Glomerular endothelial cell (primary cell): Measurements from ENCODE around the gene C2CD3. TPM values are rescaled to one million over a fixed set of nuclear protein-coding genes. Genes with fewer than 3 reads are reported as not detected.

Source experiments
- DNase-seq: peaks from one replicate; pipeline ENCODE4 v3.0.0-alpha.2; 2011; ENCODE audit warnings: low read depth, low spot score; ENCODE audit errors: extremely low read depth
- total RNA-seq: library from RNA; depleted of rRNA; stranded (reverse); fragments of >200 nt; gene quantifications from 2 replicates; pipeline ENCODE4 v1.2.3, GENCODE V29; 2015

Gene C2CD3
- total RNA-seq, 1 donor from 2014 or later: 20.4 TPM

- DNase-seq: no peak
These were observed 164.0 kb downstream of the C2CD3 start for GRCh38 chr11:74006743-74007304.

- DNase-seq: no peak
These were observed 164.9 kb downstream of the C2CD3 start for GRCh38 chr11:74005721-74006517.

GRCh38 chr11:74004759-74005615 lies 165.8 kb downstream of the C2CD3 start:
- no peak for DNase-seq

- no peak for DNase-seq
These were observed 166.6 kb downstream of the C2CD3 start for GRCh38 chr11:74004046-74004695.

- DNase-seq: no peak
These were observed 168.0 kb downstream of the C2CD3 start for GRCh38 chr11:74002832-74003231.

GRCh38 chr11:74001822-74002286 lies 168.9 kb downstream of the C2CD3 start:
- no peak for DNase-seq

- no peak for DNase-seq
These were observed 170.3 kb downstream of the C2CD3 start for GRCh38 chr11:74000307-74001133.

GRCh38 chr11:73999581-74000306 lies 171.1 kb downstream of the C2CD3 start:
- no peak for DNase-seq

- DNase-seq: no peak
These were observed 171.8 kb downstream of the C2CD3 start for GRCh38 chr11:73998846-73999575.

GRCh38 chr11:73997120-73997770 lies 173.6 kb downstream of the C2CD3 start:
- DNase-seq: no peak

GRCh38 chr11:73996161-73996747 lies 174.5 kb downstream of the C2CD3 start:
- DNase-seq: no peak

GRCh38 chr11:73995731-73996130 lies 175.1 kb downstream of the C2CD3 start:
- DNase-seq: no peak

- no peak for DNase-seq
These were observed 175.6 kb downstream of the C2CD3 start for GRCh38 chr11:73995247-73995646.

- no peak for DNase-seq
These were observed 179.3 kb downstream of the C2CD3 start for GRCh38 chr11:73991471-73992006.

- no peak for DNase-seq
These were observed 180.1 kb downstream of the C2CD3 start for GRCh38 chr11:73990730-73991129.

- DNase-seq: no peak
These were observed 181.6 kb downstream of the C2CD3 start for GRCh38 chr11:73989156-73989555.

GRCh38 chr11:73988227-73988626 lies 182.6 kb downstream of the C2CD3 start:
- DNase-seq: no peak
